22Rv1 (cell line): ENCODE results near the gene CEL.
A peak's percentile ranks its signal among the peaks of the same experiment; 100 is the strongest.

ENCODE experiments used
- H3K27ac ChIP-seq: fragments of 450-650 bp; 2 replicates; pipeline ENCODE4 v1.5.1; 2017
- CTCF ChIP-seq: fragments of 450-650 bp; IDR thresholded peaks from 2 replicates; pipeline ENCODE4 v1.5.1; 2017; ENCODE audit warnings: mild to moderate bottlenecking
- ZFX ChIP-seq: fragments of 450-650 bp; IDR thresholded peaks from 2 replicates; pipeline ENCODE4 v1.6.1; 2017; ENCODE audit warnings: antibody characterized with exemption, borderline replicate concordance

Gene CEL

GRCh38 chr9:133030317-133031129 is 31.3 kb upstream of the CEL start, which contains the start of gene GTF3C5:
GTF3C5 (plus strand) TSS chr9:133030997; CDS start chr9:133031012, 15 bp downstream.
- H3K27ac ChIP-seq = peak within 1 kb of the TSS; percentile 75
- TF ChIP-seq CTCF = no peak
- no peak for TF ChIP-seq ZFX

- peak overlapping the region; percentile 75 for H3K27ac ChIP-seq
- TF ChIP-seq ZFX (no peak), CTCF (no peak)
Observed at GRCh38 chr9:133031130-133031422, 30.7 kb upstream of the CEL start.

GRCh38 chr9:133031496-133031911 is 30.3 kb upstream of the CEL start:
- H3K27ac ChIP-seq = peak overlapping the region; percentile 75

GRCh38 chr9:133032171-133032570 is 29.6 kb upstream of the CEL start:
- H3K27ac ChIP-seq = no peak overlapping the region
- TF ChIP-seq CTCF (no peak), ZFX (no peak)

More at GRCh38 chr9:133031496-133031911, 30.3 kb upstream of the CEL start:
- TF ChIP-seq CTCF = no peak
- TF ChIP-seq ZFX = no peak

GRCh38 chr9:133035669-133036068 is 26.1 kb upstream of the CEL start:
- no peak overlapping the region for H3K27ac ChIP-seq
- TF ChIP-seq CTCF (no peak), ZFX (no peak)

- TF ChIP-seq CTCF (no peak), ZFX (no peak)
- no peak overlapping the region for H3K27ac ChIP-seq
Observed at GRCh38 chr9:133037775-133038515, 23.8 kb upstream of the CEL start.
